ENCODE measurements around the gene ZSCAN5B. TPM values are rescaled to one million over a fixed set of nuclear protein-coding genes. Genes with fewer than 3 reads are reported as not detected.

The ZSCAN5B gene
- total and polyA plus RNA-seq, 2 of the 13 experiments (the other 11 are each of a cell fraction or from before 2014, with no cell fraction given), result not detected

DNA sequence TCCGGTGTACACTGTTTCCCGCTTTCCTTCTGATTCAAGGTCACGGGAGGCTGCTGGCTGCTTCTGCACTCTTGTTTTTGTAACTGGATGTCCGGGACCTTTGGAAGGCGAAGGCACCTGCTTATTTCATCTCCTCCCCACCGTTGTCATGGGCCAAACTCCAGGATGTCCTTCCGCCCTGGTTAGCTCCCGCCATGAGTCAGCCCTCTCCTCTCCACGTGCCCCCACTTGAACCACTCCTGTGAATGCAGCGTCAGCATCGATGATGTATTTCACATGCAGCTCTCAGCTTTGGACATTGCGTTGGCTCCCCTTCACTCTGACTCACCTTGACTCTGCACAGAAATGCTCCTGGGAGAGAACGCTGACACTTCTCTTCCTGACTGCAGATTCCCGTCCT lies 27.3 kb downstream of the ZSCAN5B start (continued):
- peak; percentile 37; the same call in 1 of the 2 replicates for TF ChIP-seq KMT2B (CRISPR knock-in tag; IDR thresholded peaks at IDR 0.05)
- TF ChIP-seq, protein P1, sequence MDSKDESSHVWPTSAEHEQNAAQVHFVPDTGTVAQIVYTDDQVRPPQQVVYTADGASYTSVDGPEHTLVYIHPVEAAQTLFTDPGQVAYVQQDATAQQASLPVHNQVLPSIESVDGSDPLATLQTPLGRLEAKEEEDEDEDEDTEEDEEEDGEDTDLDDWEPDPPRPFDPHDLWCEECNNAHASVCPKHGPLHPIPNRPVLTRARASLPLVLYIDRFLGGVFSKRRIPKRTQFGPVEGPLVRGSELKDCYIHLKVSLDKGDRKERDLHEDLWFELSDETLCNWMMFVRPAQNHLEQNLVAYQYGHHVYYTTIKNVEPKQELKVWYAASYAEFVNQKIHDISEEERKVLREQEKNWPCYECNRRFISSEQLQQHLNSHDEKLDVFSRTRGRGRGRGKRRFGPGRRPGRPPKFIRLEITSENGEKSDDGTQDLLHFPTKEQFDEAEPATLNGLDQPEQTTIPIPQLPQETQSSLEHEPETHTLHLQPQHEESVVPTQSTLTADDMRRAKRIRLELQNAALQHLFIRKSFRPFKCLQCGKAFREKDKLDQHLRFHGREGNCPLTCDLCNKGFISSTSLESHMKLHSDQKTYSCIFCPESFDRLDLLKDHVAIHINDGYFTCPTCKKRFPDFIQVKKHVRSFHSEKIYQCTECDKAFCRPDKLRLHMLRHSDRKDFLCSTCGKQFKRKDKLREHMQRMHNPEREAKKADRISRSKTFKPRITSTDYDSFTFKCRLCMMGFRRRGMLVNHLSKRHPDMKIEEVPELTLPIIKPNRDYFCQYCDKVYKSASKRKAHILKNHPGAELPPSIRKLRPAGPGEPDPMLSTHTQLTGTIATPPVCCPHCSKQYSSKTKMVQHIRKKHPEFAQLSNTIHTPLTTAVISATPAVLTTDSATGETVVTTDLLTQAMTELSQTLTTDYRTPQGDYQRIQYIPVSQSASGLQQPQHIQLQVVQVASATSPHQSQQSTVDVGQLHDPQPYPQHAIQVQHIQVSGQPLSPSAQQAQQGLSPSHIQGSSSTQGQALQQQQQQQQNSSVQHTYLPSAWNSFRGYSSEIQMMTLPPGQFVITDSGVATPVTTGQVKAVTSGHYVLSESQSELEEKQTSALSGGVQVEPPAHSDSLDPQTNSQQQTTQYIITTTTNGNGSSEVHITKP (CRISPR knock-in tag; IDR thresholded peaks at IDR 0.05; ENCODE audit: low read depth), result peak; percentile 70; the same call in 1 of the 2 replicates
- TF ChIP-seq, protein P2, sequence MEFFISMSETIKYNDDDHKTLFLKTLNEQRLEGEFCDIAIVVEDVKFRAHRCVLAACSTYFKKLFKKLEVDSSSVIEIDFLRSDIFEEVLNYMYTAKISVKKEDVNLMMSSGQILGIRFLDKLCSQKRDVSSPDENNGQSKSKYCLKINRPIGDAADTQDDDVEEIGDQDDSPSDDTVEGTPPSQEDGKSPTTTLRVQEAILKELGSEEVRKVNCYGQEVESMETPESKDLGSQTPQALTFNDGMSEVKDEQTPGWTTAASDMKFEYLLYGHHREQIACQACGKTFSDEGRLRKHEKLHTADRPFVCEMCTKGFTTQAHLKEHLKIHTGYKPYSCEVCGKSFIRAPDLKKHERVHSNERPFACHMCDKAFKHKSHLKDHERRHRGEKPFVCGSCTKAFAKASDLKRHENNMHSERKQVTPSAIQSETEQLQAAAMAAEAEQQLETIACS (CRISPR knock-in tag; IDR thresholded peaks at IDR 0.05), result no peak
- TF ChIP-seq MED13 (CRISPR knock-in tag; IDR thresholded peaks at IDR 0.05), result no peak
- no peak for TF ChIP-seq REPIN1 (CRISPR knock-in tag; IDR thresholded peaks at IDR 0.05; ENCODE audit: borderline replicate concordance, low read depth)
- no peak for TF ChIP-seq ZNF10 (CRISPR knock-in tag; IDR thresholded peaks at IDR 0.05; ENCODE audit: borderline replicate concordance, low read depth)
- TF ChIP-seq ZFY (CRISPR knock-in tag; IDR thresholded peaks at IDR 0.05), result peak; percentile 31; the same call in 1 of the 2 replicates
- TF ChIP-seq SOX6 (IDR thresholded peaks at IDR 0.05), result no peak
- TF ChIP-seq SOX6 (CRISPR knock-in tag; IDR thresholded peaks at IDR 0.05), result 0 out of 2 replicates have a peak, but pooled peaks have one; percentile 25
- no peak for TF ChIP-seq AHR (CRISPR knock-in tag; IDR thresholded peaks at IDR 0.05)
- TF ChIP-seq NCOR1 (IDR thresholded peaks at IDR 0.05; ENCODE audit: borderline replicate concordance, low read length), result no peak
- TF ChIP-seq HHEX (CRISPR knock-in tag; IDR thresholded peaks at IDR 0.05), result no peak
- no peak for TF ChIP-seq CBX2 (IDR thresholded peaks at IDR 0.05; ENCODE audit: low read depth, low read length)
- no peak for TF ChIP-seq CBX2 (CRISPR knock-in tag; IDR thresholded peaks at IDR 0.05; ENCODE audit: low read depth)
- TF ChIP-seq ZNF547 (CRISPR knock-in tag; IDR thresholded peaks at IDR 0.05), result 0 out of 2 replicates have a peak, but pooled peaks have one; percentile 28
- TF ChIP-seq IKZF1 (IDR thresholded peaks at IDR 0.05), result no peak
- TF ChIP-seq YEATS4 (CRISPR knock-in tag; IDR thresholded peaks at IDR 0.05; ENCODE audit: borderline replicate concordance), result peak; percentile 61; the same call in 1 of the 2 replicates
- TF ChIP-seq, protein P3, sequence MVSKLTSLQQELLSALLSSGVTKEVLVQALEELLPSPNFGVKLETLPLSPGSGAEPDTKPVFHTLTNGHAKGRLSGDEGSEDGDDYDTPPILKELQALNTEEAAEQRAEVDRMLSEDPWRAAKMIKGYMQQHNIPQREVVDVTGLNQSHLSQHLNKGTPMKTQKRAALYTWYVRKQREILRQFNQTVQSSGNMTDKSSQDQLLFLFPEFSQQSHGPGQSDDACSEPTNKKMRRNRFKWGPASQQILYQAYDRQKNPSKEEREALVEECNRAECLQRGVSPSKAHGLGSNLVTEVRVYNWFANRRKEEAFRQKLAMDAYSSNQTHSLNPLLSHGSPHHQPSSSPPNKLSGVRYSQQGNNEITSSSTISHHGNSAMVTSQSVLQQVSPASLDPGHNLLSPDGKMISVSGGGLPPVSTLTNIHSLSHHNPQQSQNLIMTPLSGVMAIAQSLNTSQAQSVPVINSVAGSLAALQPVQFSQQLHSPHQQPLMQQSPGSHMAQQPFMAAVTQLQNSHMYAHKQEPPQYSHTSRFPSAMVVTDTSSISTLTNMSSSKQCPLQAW (CRISPR knock-in tag; IDR thresholded peaks at IDR 0.05), result no peak
- TF ChIP-seq SAFB2 (CRISPR knock-in tag; IDR thresholded peaks at IDR 0.05; ENCODE audit: borderline replicate concordance, low read depth), result no peak
- peak; percentile 76 for TF ChIP-seq RARA (CRISPR knock-in tag; IDR thresholded peaks at IDR 0.05)
- TF ChIP-seq ZNF510 (CRISPR knock-in tag; IDR thresholded peaks at IDR 0.05; ENCODE audit: low read depth), result 0 out of 2 replicates have a peak, but pooled peaks have one; percentile 41
- no peak for TF ChIP-seq ZNF781 (CRISPR knock-in tag; IDR thresholded peaks at IDR 0.05; ENCODE audit: borderline replicate concordance, not compliant biosample characterization)
- no peak for TF ChIP-seq MTF2 (CRISPR knock-in tag; IDR thresholded peaks at IDR 0.05; ENCODE audit: borderline replicate concordance)
- TF ChIP-seq ZNF207 (IDR thresholded peaks at IDR 0.05; ENCODE audit: borderline replicate concordance), result no peak
- TF ChIP-seq TMF1 (CRISPR knock-in tag; IDR thresholded peaks at IDR 0.05; ENCODE audit: low read depth), result no peak
- TF ChIP-seq ZNF136 (CRISPR knock-in tag; IDR thresholded peaks at IDR 0.05; ENCODE audit: low read depth), result no peak
- TF ChIP-seq ZNF768 (CRISPR knock-in tag; IDR thresholded peaks at IDR 0.05), result no peak
- TF ChIP-seq PHF5A (CRISPR knock-in tag; IDR thresholded peaks at IDR 0.05; ENCODE audit: low read depth, unreplicated experiment), result no peak
